H9 (cell line): ENCODE measurements around the gene TMTC1. TPM values are rescaled to one million over a fixed set of nuclear protein-coding genes. Genes with fewer than 3 reads are reported as not detected.

Source experiments
- DNase-seq: peaks from one replicate; pipeline ENCODE4 v3.0.0-alpha.2; 2017
- H2AFZ ChIP-seq: one replicate; pipeline ENCODE4 v1.6.1; 2013; ENCODE audit warnings: mild to moderate bottlenecking, low read length, control low read depth, moderate library complexity
- H2AK5ac ChIP-seq: 2 replicates; pipeline ENCODE4 v1.6.1; 2013; ENCODE audit warnings: low read length, control low read depth, mixed read lengths; ENCODE audit not compliant: insufficient read length
- H2BK120ac ChIP-seq: one replicate; pipeline ENCODE4 v1.6.1; 2013; ENCODE audit warnings: low read depth, mild to moderate bottlenecking, low read length, control low read depth, inconsistent platforms; ENCODE audit not compliant: poor library complexity, severe bottlenecking
- H2BK12ac ChIP-seq: 2 replicates; pipeline ENCODE4 v1.6.1; 2013; ENCODE audit warnings: low read length, control low read depth, mixed read lengths, low read depth; ENCODE audit not compliant: insufficient read length
- H2BK15ac ChIP-seq: 2 replicates; pipeline ENCODE4 v1.6.1; 2013; ENCODE audit warnings: low read depth, low read length, control low read depth
- H2BK20ac ChIP-seq: one replicate; pipeline ENCODE4 v1.6.1; 2013; ENCODE audit warnings: low read depth, mild to moderate bottlenecking, low read length, control low read depth, inconsistent platforms; ENCODE audit not compliant: poor library complexity, severe bottlenecking
- H2BK5ac ChIP-seq: 2 replicates; pipeline ENCODE4 v1.6.1; 2013; ENCODE audit warnings: low read length, control low read depth, mixed read lengths; ENCODE audit not compliant: insufficient read length
- H3K14ac ChIP-seq: 2 replicates; pipeline ENCODE4 v1.6.1; 2013; ENCODE audit warnings: low read length, control low read depth; ENCODE audit not compliant: insufficient read depth
- H3K18ac ChIP-seq: 2 replicates; pipeline ENCODE4 v1.6.1; 2013; ENCODE audit warnings: low read depth, mild to moderate bottlenecking, mixed read lengths, low read length, control low read depth; ENCODE audit not compliant: insufficient read length
- H3K23ac ChIP-seq: 2 replicates; pipeline ENCODE4 v1.6.1; 2013; ENCODE audit warnings: low read length, control low read depth, mixed read lengths, low read depth; ENCODE audit not compliant: insufficient read length
- H3K23me2 ChIP-seq: 2 replicates; pipeline ENCODE4 v1.6.1; 2013; ENCODE audit warnings: low read depth, mild to moderate bottlenecking, mixed read lengths, low read length, control low read depth; ENCODE audit not compliant: insufficient read length, poor library complexity, severe bottlenecking
- H3K27ac ChIP-seq: 2 replicates; pipeline ENCODE4 v1.5.1; 2013; ENCODE audit warnings: low read length, control low read depth, mixed read lengths, low read depth; ENCODE audit not compliant: insufficient read length
- H3K27me3 ChIP-seq: 2 replicates; pipeline ENCODE4 v1.6.1; 2013; ENCODE audit warnings: low read length, control low read depth, inconsistent platforms; ENCODE audit not compliant: insufficient read depth
- H3K4ac ChIP-seq: 2 replicates; pipeline ENCODE4 v1.6.1; 2013; ENCODE audit warnings: low read depth, mild to moderate bottlenecking, control low read depth, inconsistent platforms, low read length, moderate library complexity
- H3K4me1 ChIP-seq: 2 replicates; pipeline ENCODE4 v1.6.1; 2013; ENCODE audit warnings: low read length, control low read depth, inconsistent platforms; ENCODE audit not compliant: insufficient read depth
- H3K4me2 ChIP-seq: 2 replicates; pipeline ENCODE4 v1.6.1; 2013; ENCODE audit warnings: low read length, control low read depth, mixed read lengths; ENCODE audit not compliant: insufficient read length, insufficient read depth
- H3K56ac ChIP-seq: 2 replicates; pipeline ENCODE4 v1.6.1; 2013; ENCODE audit warnings: low read depth, mild to moderate bottlenecking, mixed read lengths, low read length, control low read depth; ENCODE audit not compliant: insufficient read length
- H3K79me1 ChIP-seq: 2 replicates; pipeline ENCODE4 v1.6.1; 2013; ENCODE audit warnings: low read depth, mild to moderate bottlenecking, moderate library complexity, low read length, control low read depth, inconsistent platforms; ENCODE audit not compliant: insufficient read depth, poor library complexity, severe bottlenecking
- H3K79me2 ChIP-seq: 2 replicates; pipeline ENCODE4 v1.6.1; 2013; ENCODE audit warnings: low read length, control low read depth, inconsistent platforms; ENCODE audit not compliant: insufficient read depth
- H3K9ac ChIP-seq: 2 replicates; pipeline ENCODE4 v1.6.1; 2013; ENCODE audit warnings: low read length, control low read depth, mixed read lengths; ENCODE audit not compliant: insufficient read length; ENCODE audit errors: extremely low read depth
- H3K9me3 ChIP-seq: one replicate; pipeline ENCODE4 v1.6.1; 2013; ENCODE audit warnings: low read depth, low read length, inconsistent platforms; ENCODE audit not compliant: control insufficient read depth
- H3T11ph ChIP-seq: one replicate; pipeline ENCODE4 v1.6.1; 2013; ENCODE audit warnings: mild to moderate bottlenecking, low read length, control low read depth, inconsistent platforms
- H4K20me1 ChIP-seq: one replicate; pipeline ENCODE4 v1.6.1; 2013; ENCODE audit not compliant: control insufficient read depth, insufficient read length, insufficient read depth
- H4K5ac ChIP-seq: 2 replicates; pipeline ENCODE4 v1.6.1; 2013; ENCODE audit warnings: low read depth, mild to moderate bottlenecking, mixed read lengths, low read length, control low read depth; ENCODE audit not compliant: insufficient read length
- H4K8ac ChIP-seq: replicated peaks from 2 replicates; pipeline ENCODE4 v1.6.1; 2013; ENCODE audit warnings: low read length, control low read depth, mixed read lengths, low read depth; ENCODE audit not compliant: insufficient read length
- H4K91ac ChIP-seq: 2 replicates; pipeline ENCODE4 v1.6.1; 2013; ENCODE audit warnings: low read depth, mild to moderate bottlenecking, moderate library complexity, mixed read lengths, low read length, control low read depth; ENCODE audit not compliant: insufficient read length
- H3K27ac Mint-ChIP-seq, 3 experiments: 2 replicates in 2 of 3; 3 replicates in 1 of 3; pipeline ENCODE4 v1.8.0; 2020 to 2021; ENCODE audit warnings: mixed read lengths in 3 of 3, mild to moderate bottlenecking in 1 of 3, moderate library complexity in 1 of 3
- H3K27me3 Mint-ChIP-seq: 2 replicates; pipeline ENCODE4 v1.8.0; 2021; ENCODE audit warnings: low read depth, mild to moderate bottlenecking, moderate library complexity, mixed read lengths
- H3K36me3 Mint-ChIP-seq, 3 experiments: 2 replicates in 2 of 3; 3 replicates in 1 of 3; pipeline ENCODE4 v1.8.0; 2020 to 2021; ENCODE audit warnings: low read depth in 3 of 3, mixed read lengths in 3 of 3; ENCODE audit not compliant: insufficient read depth in 1 of 3
- H3K4me1 Mint-ChIP-seq, 2 experiments: 2 replicates each; pipeline ENCODE4 v1.8.0; 2020; ENCODE audit warnings: mixed read lengths in 2 of 2
- H3K4me3 Mint-ChIP-seq, 2 experiments: 2 replicates in 1 of 2; 3 replicates in 1 of 2; pipeline ENCODE4 v1.8.0; 2020 to 2021; ENCODE audit warnings: mild to moderate bottlenecking in 2 of 2, mixed read lengths in 2 of 2, moderate library complexity in 1 of 2
- H3K9me3 Mint-ChIP-seq, 2 experiments: 2 replicates in 1 of 2; 3 replicates in 1 of 2; pipeline ENCODE4 v1.8.0; 2020; ENCODE audit warnings: mild to moderate bottlenecking in 2 of 2, mixed read lengths in 2 of 2, moderate library complexity in 1 of 2
- CTCF ChIP-seq: fragments of 200-600 bp; sonication (generic); conservative IDR thresholded peaks from 3 replicates; pipeline ENCODE4 v1.8.0; 2021; ENCODE audit warnings: antibody characterized with exemption, mild to moderate bottlenecking
- WGBS: extraction: QIAGEN DNeasy Blood & Tissue Kit; methylation state at CpG from one replicate; pipeline ENCODE4 v1.1.7; 2013; ENCODE audit warnings: missing lambda C conversion rate, low lambda C conversion rate, mixed read lengths; ENCODE audit not compliant: insufficient read length; ENCODE audit errors: extremely low coverage; 5-methylcytosine and 5-hydroxymethylcytosine counted together
- total RNA-seq: library from RNA; stranded (reverse); gene quantifications from 2 replicates; pipeline ENCODE4 v1.2.1, GENCODE V29; 2021

The TMTC1 gene
- total RNA-seq, 1 experiment from 2014 or later, result 16.1 TPM

- no CpG with 5 or more reads among the region's 3 CpGs for WGBS
- no peaks in the 10 kb centered on the region for H3K9me3 Mint-ChIP-seq
Measured at GRCh38 chr12:29733060-29733459, 50.7 kb downstream of the TMTC1 start.

More at GRCh38 chr12:29733060-29733459, 50.7 kb downstream of the TMTC1 start:
- no peak overlapping the region for H4K91ac ChIP-seq
- TF ChIP-seq CTCF, result no peak
- Mint-ChIP-seq H3K4me3 (no peak overlapping the region), H3K4me1 (peaks cover 5 to 8% of the 10 kb centered on the region in 2 experiments; a peak in 1 of 4 replicates), H3K36me3 (peaks cover 0 to 4% (median 3%) of the 10 kb centered on the region in 3 experiments; a peak in 3 of 7 replicates), H3K27me3 (no peaks in the 10 kb centered on the region; the same call in none of the 2 replicates), H3K27ac (peak overlapping the region in 2 of 3 experiments; percentile 20 to 41; a peak in 1 of 7 replicates)
- no peaks in the 10 kb centered on the region for H3K79me1 ChIP-seq
- H4K8ac ChIP-seq, result no peak overlapping the region
- no peak overlapping the region for H2BK12ac ChIP-seq
- H3K4me2 ChIP-seq, result no peak overlapping the region
- H3K23ac ChIP-seq, result no peak overlapping the region
- H4K5ac ChIP-seq, result no peak overlapping the region
- H3K18ac ChIP-seq, result no peak overlapping the region
- H3K4ac ChIP-seq, result no peak overlapping the region
- no peak overlapping the region for H2BK120ac ChIP-seq
- no peak overlapping the region for H3K9ac ChIP-seq
- H2AFZ ChIP-seq, result no peak overlapping the region
- no peaks in the 10 kb centered on the region for H3K23me2 ChIP-seq
- H3T11ph ChIP-seq, result no peak overlapping the region
- no peaks in the 10 kb centered on the region for H4K20me1 ChIP-seq
- H3K27me3 ChIP-seq, result no peaks in the 10 kb centered on the region
- H2BK5ac ChIP-seq, result no peak overlapping the region
- no peak overlapping the region for H3K56ac ChIP-seq
- H2BK15ac ChIP-seq, result no peak overlapping the region
- no peak for DNase-seq
- no peak overlapping the region for H2BK20ac ChIP-seq
- no peak overlapping the region for H3K27ac ChIP-seq
- no peak overlapping the region for H3K14ac ChIP-seq
- H3K79me2 ChIP-seq, result no peaks in the 10 kb centered on the region
- no peak overlapping the region for H2AK5ac ChIP-seq
- no peaks in the 10 kb centered on the region for H3K9me3 ChIP-seq
- no peaks in the 10 kb centered on the region; the same call in 1 of the 2 replicates for H3K4me1 ChIP-seq
